B cell (primary cell): Measurements from ENCODE around the gene BDH1. TPM values are rescaled to one million over a fixed set of nuclear protein-coding genes. Genes with fewer than 3 reads are reported as not detected.

Experiments used
- ATAC-seq: fragments of 200-7000 bp; cut with Tn5 transposase; one replicate; pipeline ENCODE4 v1.10.0; 2021; ENCODE audit warnings: low read depth, mild to moderate bottlenecking, moderate number of reproducible peaks, moderate library complexity
- CTCF ChIA-PET: fragments of 350-600 bp; sonication (Branson Sonifier 250); formaldehyde crosslinking; loops from one replicate; lab custom pipeline; 2021; ENCODE audit warnings: antibody characterized with exemption, inconsistent platforms; lab: Charles Lee
- POLR2A ChIA-PET: fragments of 350-600 bp; sonication (Branson Sonifier 250); formaldehyde crosslinking; loops from one replicate; lab custom pipeline; 2021; ENCODE audit warnings: antibody characterized with exemption; lab: Charles Lee
- DNase-seq: peaks from one replicate; pipeline ENCODE4 v3.0.0; 2013
- H2AFZ ChIP-seq: 2 replicates; pipeline ENCODE4 v1.6.1; 2012; ENCODE audit warnings: mild to moderate bottlenecking, low read depth, low read length; ENCODE audit not compliant: insufficient read depth, poor library complexity, severe bottlenecking
- H3K27ac ChIP-seq, 2 donors: 1 replicate in 1 of 2; 2 replicates in 1 of 2; pipeline ENCODE4 v1.5.1; 2012 to 2013; ENCODE audit warnings: low read length in 2 of 2, mild to moderate bottlenecking in 2 of 2, moderate library complexity in 1 of 2
- H3K27me3 ChIP-seq, 4 experiments: fragments of 200-600 bp in 1 of 4; sonication (generic) in 1 of 4; replicated peaks in 1 of 4; 1 replicate in 2 of 4; 2 replicates in 2 of 4; pipeline versions ENCODE4 v1.6.1 to v1.7.0; 2013 to 2016; ENCODE audit warnings: low read length in 3 of 4, mild to moderate bottlenecking in 2 of 4, mixed read lengths in 1 of 4, moderate library complexity in 1 of 4; ENCODE audit not compliant: insufficient read depth in 4 of 4, control insufficient read depth in 3 of 4; ENCODE audit errors: control extremely low read depth in 1 of 4
- H3K36me3 ChIP-seq, 2 experiments: replicated peaks in 1 of 2; 1 replicate in 1 of 2; 2 replicates in 1 of 2; pipeline versions ENCODE4 v1.6.1 to v1.7.1; 2013; ENCODE audit warnings: low read length in 1 of 2; ENCODE audit not compliant: insufficient read depth in 2 of 2, control insufficient read depth in 1 of 2; ENCODE audit errors: control extremely low read depth in 1 of 2, extremely low read depth in 1 of 2
- H3K4me1 ChIP-seq, 2 donors: fragments of 200-600 bp in 1 of 2; sonication (generic) in 1 of 2; 1 replicate in 1 of 2; 2 replicates in 1 of 2; pipeline versions ENCODE4 v1.5.1 to v1.6.1; 2013 to 2017; ENCODE audit warnings: low read length in 2 of 2; ENCODE audit not compliant: control insufficient read depth in 2 of 2, insufficient read depth in 2 of 2
- H3K4me2 ChIP-seq: replicated peaks from 2 replicates; pipeline ENCODE3; 2012; ENCODE audit warnings: mild to moderate bottlenecking, low read depth, low read length; ENCODE audit not compliant: poor library complexity, severe bottlenecking
- H3K4me3 ChIP-seq, 5 experiments: fragments of 200-600 bp in 1 of 5; sonication (generic) in 1 of 5; 1 replicate in 3 of 5; 2 replicates in 2 of 5; pipeline versions ENCODE4 v1.5.1 to v1.7.0; 2011 to 2016; ENCODE audit warnings: low read length in 4 of 5, mild to moderate bottlenecking in 4 of 5, low read depth in 2 of 5, control low read depth in 1 of 5, moderate library complexity in 1 of 5; ENCODE audit not compliant: insufficient read depth in 1 of 5; ENCODE audit errors: control extremely low read depth in 1 of 5, extremely low read depth in 1 of 5
- H3K79me2 ChIP-seq: fragments of 200-600 bp; sonication (generic); one replicate; pipeline ENCODE4 v1.6.0; 2016; ENCODE audit warnings: low read length; ENCODE audit not compliant: control insufficient read depth, insufficient read depth
- H3K9ac ChIP-seq: fragments of 200-600 bp; sonication (generic); 2 replicates; pipeline ENCODE4 v1.6.1; 2017; ENCODE audit warnings: mild to moderate bottlenecking, low read length, moderate library complexity
- H3K9me3 ChIP-seq, 3 donors: one replicate each; pipeline versions ENCODE4 v1.6.1 to v1.7.1; 2013; ENCODE audit warnings: low read length in 2 of 3; ENCODE audit not compliant: control insufficient read depth in 2 of 3, insufficient read depth in 1 of 3; ENCODE audit errors: control extremely low read depth in 1 of 3
- H4K20me1 ChIP-seq: 2 replicates; pipeline ENCODE4 v1.6.0; 2012; ENCODE audit warnings: mild to moderate bottlenecking, low read length; ENCODE audit not compliant: insufficient read depth, control insufficient read depth, poor library complexity, severe bottlenecking
- H3K27ac Mint-ChIP-seq: one replicate; pipeline ENCODE4 v1.8.0; 2021; ENCODE audit warnings: mixed read lengths
- H3K27me3 Mint-ChIP-seq: one replicate; pipeline ENCODE4 v1.8.0; 2021; ENCODE audit warnings: mixed read lengths
- H3K4me1 Mint-ChIP-seq: one replicate; pipeline ENCODE4 v1.8.0; 2021; ENCODE audit warnings: mixed read lengths
- H3K4me3 Mint-ChIP-seq: one replicate; pipeline ENCODE4 v1.8.0; 2021; ENCODE audit warnings: mixed read lengths
- H3K9me3 Mint-ChIP-seq: one replicate; pipeline ENCODE4 v1.8.0; 2022; ENCODE audit warnings: mixed read lengths; ENCODE audit not compliant: insufficient read depth
- EZH2 ChIP-seq: IDR thresholded peaks from 2 replicates; pipeline ENCODE4 v1.6.1; 2012; ENCODE audit warnings: borderline replicate concordance, low read depth, mild to moderate bottlenecking, moderate library complexity, low read length; ENCODE audit not compliant: insufficient read depth, poor library complexity, severe bottlenecking
- WGBS: methylation state at CpG from one replicate; pipeline ENCODE4 v1.1.5; 2013; ENCODE audit warnings: missing lambda C conversion rate; ENCODE audit not compliant: insufficient coverage; 5-methylcytosine and 5-hydroxymethylcytosine counted together
- intact Hi-C: fragments of 100-400 bp; cut with micrococcal nuclease; formaldehyde crosslinking; loops from one replicate; pipeline ENCODE4 v1.10.0; 2022
- polyA plus RNA-seq: library from polyadenylated mRNA; depleted of rRNA; stranded (reverse); fragments of >200 nt; gene quantifications from 2 replicates; pipeline ENCODE4 v1.2.3, GENCODE V29; 2012
- total RNA-seq, 2 donors: library from RNA; stranded (reverse); fragments of 120-200 nt in 1 of 2; gene quantifications; 1 replicate in 1 of 2; 2 replicates in 1 of 2; pipeline versions ENCODE4 v1.2.3 to v1.2.4, GENCODE V29; 2013 to 2022
- TF ChIP-seq, protein P1 (sequence below): fragments of 200-600 bp; IDR thresholded peaks from one replicate; pipeline ENCODE4 v1.8.0; 2022; ENCODE audit warnings: antibody characterized with exemption, mild to moderate bottlenecking

Gene BDH1
- total and polyA plus RNA-seq, 2 donors (not counting 1 experiment from before 2014, with no cell fraction given), result 21.1 to 59.3 TPM

DNA sequence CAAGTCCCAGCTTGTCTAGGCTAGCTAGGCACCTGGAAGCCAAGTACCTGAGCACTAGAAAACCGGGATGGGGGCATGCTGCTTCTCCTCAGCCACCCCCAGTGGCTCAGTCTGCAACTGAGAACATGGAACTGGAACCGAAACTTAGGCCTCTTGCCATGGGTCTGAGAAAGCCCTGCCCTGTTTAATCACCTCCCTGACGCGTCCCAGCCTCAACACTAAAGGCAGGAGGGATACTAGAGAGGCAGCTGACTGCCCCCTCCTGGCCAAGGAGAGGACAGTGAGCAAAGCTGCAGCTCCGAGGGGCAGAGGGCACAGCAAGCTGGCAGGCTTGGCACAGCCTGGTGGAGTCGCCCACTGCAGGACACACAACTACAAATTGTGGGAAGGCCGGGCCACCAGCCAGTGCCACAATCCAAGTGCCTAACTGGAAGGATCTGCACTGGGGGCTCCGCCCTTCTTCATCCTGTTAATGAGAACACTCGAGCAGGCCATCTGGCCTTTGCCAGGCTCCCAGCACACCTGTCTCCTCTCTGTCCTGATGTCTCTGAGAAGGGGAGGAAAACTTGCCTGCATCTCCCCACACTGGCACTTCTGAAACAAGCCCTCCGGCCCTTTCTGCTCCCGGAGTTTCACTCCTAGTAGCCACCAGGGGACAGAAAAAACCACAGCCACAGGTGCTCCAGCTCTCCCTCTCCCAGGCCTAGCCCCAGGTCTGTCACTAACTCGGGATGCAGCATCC lies 53.7 kb downstream of the BDH1 start:
- no peaks in the 10 kb centered on the region for H3K79me2 ChIP-seq
- TF ChIP-seq, protein P1, sequence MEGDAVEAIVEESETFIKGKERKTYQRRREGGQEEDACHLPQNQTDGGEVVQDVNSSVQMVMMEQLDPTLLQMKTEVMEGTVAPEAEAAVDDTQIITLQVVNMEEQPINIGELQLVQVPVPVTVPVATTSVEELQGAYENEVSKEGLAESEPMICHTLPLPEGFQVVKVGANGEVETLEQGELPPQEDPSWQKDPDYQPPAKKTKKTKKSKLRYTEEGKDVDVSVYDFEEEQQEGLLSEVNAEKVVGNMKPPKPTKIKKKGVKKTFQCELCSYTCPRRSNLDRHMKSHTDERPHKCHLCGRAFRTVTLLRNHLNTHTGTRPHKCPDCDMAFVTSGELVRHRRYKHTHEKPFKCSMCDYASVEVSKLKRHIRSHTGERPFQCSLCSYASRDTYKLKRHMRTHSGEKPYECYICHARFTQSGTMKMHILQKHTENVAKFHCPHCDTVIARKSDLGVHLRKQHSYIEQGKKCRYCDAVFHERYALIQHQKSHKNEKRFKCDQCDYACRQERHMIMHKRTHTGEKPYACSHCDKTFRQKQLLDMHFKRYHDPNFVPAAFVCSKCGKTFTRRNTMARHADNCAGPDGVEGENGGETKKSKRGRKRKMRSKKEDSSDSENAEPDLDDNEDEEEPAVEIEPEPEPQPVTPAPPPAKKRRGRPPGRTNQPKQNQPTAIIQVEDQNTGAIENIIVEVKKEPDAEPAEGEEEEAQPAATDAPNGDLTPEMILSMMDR, result no peak
- TF ChIP-seq EZH2, result no peak
- no peak overlapping the region for H3K4me3 ChIP-seq
- ChIA-PET CTCF (interaction anchor here (2.0 to 3.1 kb wide), 2 partner anchors 10 to 245 kb away, joined by 8 to 9 read pairs; no protein-coding TSS in a partner anchor), POLR2A (interaction anchor here (0.6 kb wide), 1 partner anchor 972 kb away, joined by 3 read pairs; no protein-coding TSS in a partner anchor)
- no peaks in the 10 kb centered on the region for H3K36me3 ChIP-seq
- H3K4me1 ChIP-seq, result no peaks in the 10 kb centered on the region
- H2AFZ ChIP-seq, result no peak overlapping the region
- H3K27ac ChIP-seq, result no peak overlapping the region
- no peak overlapping the region for H3K4me2 ChIP-seq
- H3K27me3 Mint-ChIP-seq, result no peaks in the 10 kb centered on the region
- no peaks in the 10 kb centered on the region for H4K20me1 ChIP-seq
- no peaks in the 10 kb centered on the region for H3K4me1 Mint-ChIP-seq
- ATAC-seq (peak; percentile 21), DNase-seq (no peak)
- no peaks in the 10 kb centered on the region for H3K27me3 ChIP-seq
- H3K9me3 ChIP-seq, result peaks cover 0 to 17% (median 4%) of the 10 kb centered on the region in 3 donors
- H3K27ac Mint-ChIP-seq, result no peak overlapping the region
- 83% methylated on average over 12 of the region's 12 CpGs for WGBS
- no peak overlapping the region for H3K4me3 Mint-ChIP-seq
- H3K9ac ChIP-seq, result no peak overlapping the region
- intact Hi-C loops, result no loop called here
- no peaks in the 10 kb centered on the region for H3K9me3 Mint-ChIP-seq

DNA sequence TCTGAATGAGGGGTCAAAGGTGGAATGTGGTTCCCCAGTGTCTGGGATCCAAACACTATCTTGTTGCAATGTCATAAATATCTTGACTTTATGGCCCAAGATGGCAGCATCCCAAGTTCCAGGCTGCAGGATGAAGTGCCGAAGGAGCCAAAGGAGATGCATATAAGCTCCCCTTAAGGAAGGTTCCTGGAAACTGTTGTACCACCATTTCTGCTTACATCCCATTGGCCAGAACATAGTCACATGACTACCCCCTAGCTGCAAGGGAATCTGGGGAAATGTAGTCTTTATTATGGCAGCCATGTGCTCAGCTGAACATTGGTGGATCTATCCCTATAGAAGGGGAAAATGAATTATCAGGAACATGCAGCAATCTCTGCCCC lies 54.3 kb downstream of the BDH1 start:
- no peaks in the 10 kb centered on the region for H3K27me3 Mint-ChIP-seq
- H3K4me3 ChIP-seq, result no peak overlapping the region
- no CpG with 5 or more reads among the region's 1 CpG for WGBS
- H3K4me1 Mint-ChIP-seq, result no peaks in the 10 kb centered on the region
- no peak overlapping the region for H3K27ac Mint-ChIP-seq
- POLR2A ChIA-PET, result no interaction called here
- no peaks in the 10 kb centered on the region for H3K27me3 ChIP-seq
- no peaks in the 10 kb centered on the region for H3K79me2 ChIP-seq
- intact Hi-C loops, result no loop called here
- peak; percentile 21 for ATAC-seq
- H3K4me1 ChIP-seq, result no peaks in the 10 kb centered on the region
- TF ChIP-seq, protein P1, result no peak
- TF ChIP-seq EZH2, result no peak
- H4K20me1 ChIP-seq, result no peaks in the 10 kb centered on the region
- DNase-seq, result no peak
- CTCF ChIA-PET, result interaction anchor here (0.6 to 3.1 kb wide), 3 partner anchors 10 to 244 kb away, joined by 4 to 9 read pairs (median 8); no protein-coding TSS in a partner anchor
- H3K4me3 Mint-ChIP-seq, result no peak overlapping the region
- H3K4me2 ChIP-seq, result no peak overlapping the region
- H3K27ac ChIP-seq, result no peak overlapping the region
- H3K36me3 ChIP-seq, result no peaks in the 10 kb centered on the region
- no peaks in the 10 kb centered on the region for H3K9me3 Mint-ChIP-seq
- no peak overlapping the region for H3K9ac ChIP-seq
- H3K9me3 ChIP-seq, result peaks cover 0 to 17% (median 4%) of the 10 kb centered on the region in 3 donors
- H2AFZ ChIP-seq, result no peak overlapping the region
